GM21381 (cell line): ENCODE data around the gene PYROXD2.
A peak's percentile ranks its signal among the peaks of the same experiment; 100 is the strongest.

Source experiments
- ATAC-seq: cut with Tn5 transposase; IDR thresholded peaks from one replicate; pipeline ENCODE4 v1.9.1; 2021; ENCODE audit warnings: mild to moderate bottlenecking, moderate library complexity; ENCODE audit not compliant: unreplicated experiment

PYROXD2 gene

GRCh38 chr10:98340261-98340939 is 74.6 kb downstream of the PYROXD2 start:
- ATAC-seq = peak; percentile 43

- ATAC-seq = peak; percentile 88
Observed at GRCh38 chr10:98339799-98340198, 75.2 kb downstream of the PYROXD2 start.

DNA sequence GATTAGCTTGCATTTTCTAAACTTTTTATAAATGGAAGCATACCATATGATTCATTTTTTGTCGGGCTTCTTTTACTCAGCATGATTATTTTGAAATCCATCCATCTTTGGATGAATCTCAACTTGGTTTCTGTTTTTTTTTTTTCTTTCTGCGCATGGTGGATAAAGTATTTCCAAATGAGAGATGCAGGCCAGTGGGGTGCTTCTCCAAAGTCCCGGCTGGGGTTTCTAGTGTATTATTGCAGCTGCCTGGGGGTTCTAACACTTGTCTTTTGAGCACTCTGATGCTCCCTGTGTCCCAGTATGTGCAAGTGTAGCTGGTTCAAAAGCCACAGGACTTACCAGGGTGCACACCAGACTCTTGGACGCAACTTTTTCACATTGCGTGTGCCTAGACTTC is 76.1 kb downstream of the PYROXD2 start:
- ATAC-seq = no peak

GRCh38 chr10:98338318-98338717 is 76.7 kb downstream of the PYROXD2 start:
- no peak for ATAC-seq

DNA sequence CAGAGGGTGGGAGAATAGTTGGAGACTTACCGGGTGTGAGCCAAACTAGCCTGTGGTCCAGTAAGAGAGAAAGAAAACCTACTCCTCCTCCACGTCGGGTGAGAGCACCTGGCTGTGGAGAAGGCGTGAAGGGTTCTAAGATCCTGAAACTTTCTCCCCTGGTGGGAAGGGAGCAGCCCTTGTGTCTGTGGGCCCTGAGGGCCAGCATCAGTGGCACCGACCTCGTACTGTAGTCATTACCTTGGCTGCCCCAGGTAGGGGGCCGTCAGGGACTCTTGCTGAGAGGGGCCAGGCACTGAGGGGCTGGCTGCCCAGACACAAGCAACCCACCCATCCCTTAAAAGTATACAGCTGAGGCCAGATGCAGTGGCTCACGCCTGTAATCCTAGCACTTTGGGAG is 77.5 kb downstream of the PYROXD2 start:
- ATAC-seq = no peak
